ENCODE measurements around the gene TBC1D14.
A peak's percentile ranks its signal among the peaks of the same experiment; 100 is the strongest.

TBC1D14 gene

GRCh38 chr4:7003176-7003878 is 93.7 kb downstream of the TBC1D14 start:
- TF ChIP-seq CTCF (conservative IDR thresholded peaks at IDR 0.05): no peak
- no peak overlapping the region for H3K27ac ChIP-seq

GRCh38 chr4:7003879-7004240 is 94.2 kb downstream of the TBC1D14 start:
- TF ChIP-seq CTCF (conservative IDR thresholded peaks at IDR 0.05): no peak
- H3K27ac ChIP-seq: no peak overlapping the region

- no peak for TF ChIP-seq CTCF (conservative IDR thresholded peaks at IDR 0.05)
- no peak overlapping the region for H3K27ac ChIP-seq
Observed at GRCh38 chr4:7004331-7004730, 94.7 kb downstream of the TBC1D14 start.

GRCh38 chr4:7005571-7005970 is 95.9 kb downstream of the TBC1D14 start:
- no peak overlapping the region for H3K27ac ChIP-seq
- TF ChIP-seq CTCF (conservative IDR thresholded peaks at IDR 0.05): no peak

GRCh38 chr4:7006411-7006810 is 96.8 kb downstream of the TBC1D14 start:
- no peak overlapping the region for H3K27ac ChIP-seq
- TF ChIP-seq CTCF (conservative IDR thresholded peaks at IDR 0.05): no peak

GRCh38 chr4:7007142-7007907 is 97.7 kb downstream of the TBC1D14 start:
- TF ChIP-seq CTCF (conservative IDR thresholded peaks at IDR 0.05): no peak

GRCh38 chr4:7007944-7008343 is 98.3 kb downstream of the TBC1D14 start:
- peak overlapping the region; percentile 18; the same call in 1 of the 2 replicates for H3K27ac ChIP-seq
- no peak for TF ChIP-seq CTCF (conservative IDR thresholded peaks at IDR 0.05)

More at GRCh38 chr4:7007142-7007907, 97.7 kb downstream of the TBC1D14 start:
- peak overlapping the region; percentile 18; the same call in 1 of the 2 replicates for H3K27ac ChIP-seq

All from VCaP (cell line).